H1 (cell line): ENCODE results near the gene LRRK1. TPM values are rescaled to one million over a fixed set of nuclear protein-coding genes. Genes with fewer than 3 reads are reported as not detected.

ENCODE experiments used
- ASH2L ChIP-seq: fragments of 200-600, 300-600 bp; sonication (generic); IDR thresholded peaks from one replicate; pipeline ENCODE4 v1.7.1; 2017; ENCODE audit warnings: low read length
- BACH1 ChIP-seq: IDR thresholded peaks from 2 replicates; pipeline ENCODE4 v1.6.1; 2012; ENCODE audit warnings: low read length, improper control_type of control experiment
- EGR1 ChIP-seq: IDR thresholded peaks from 2 replicates; pipeline ENCODE4 v1.6.1; 2011; ENCODE audit warnings: low read depth, low read length, borderline replicate concordance
- GABPA ChIP-seq: IDR thresholded peaks from 2 replicates; pipeline ENCODE4 v1.6.1; 2011; ENCODE audit warnings: mild to moderate bottlenecking, low read length, moderate library complexity, borderline replicate concordance; ENCODE audit not compliant: insufficient read depth
- GTF2F1 ChIP-seq: IDR thresholded peaks from 2 replicates; pipeline ENCODE4 v1.6.1; 2012; ENCODE audit warnings: low read depth, low read length, improper control_type of control experiment, borderline replicate concordance
- polyA plus RNA-seq, 7 experiments: library from polyadenylated mRNA; depleted of rRNA in 3 of 7; stranded (reverse) in 5 of 7; unstranded in 2 of 7; fragments of >200 nt in 5 of 7; fragments of 200-250 nt in 2 of 7; gene quantifications; 1 replicate in 5 of 7; 2 replicates in 1 of 7; 4 replicates in 1 of 7; pipeline versions ENCODE4 v1.2.1 to v1.2.3, GENCODE V29; 2011 to 2013; ENCODE audit warnings: missing spikeins in 2 of 7, mixed read lengths in 2 of 7
- total RNA-seq: library from RNA; stranded (reverse); fragmentation: NEBNext Ultra II Directional; extraction: Animal tissue kit (Norgen Biotek cat#: 25700); gene quantifications from 2 replicates; pipeline ENCODE4 v1.2.1, GENCODE V29; 2021

Gene LRRK1
- total and polyA plus RNA-seq, 2 of the 8 experiments (the other 6 are each of a cell fraction or from before 2014, with no cell fraction given): 1.2 to 3.6 TPM

DNA sequence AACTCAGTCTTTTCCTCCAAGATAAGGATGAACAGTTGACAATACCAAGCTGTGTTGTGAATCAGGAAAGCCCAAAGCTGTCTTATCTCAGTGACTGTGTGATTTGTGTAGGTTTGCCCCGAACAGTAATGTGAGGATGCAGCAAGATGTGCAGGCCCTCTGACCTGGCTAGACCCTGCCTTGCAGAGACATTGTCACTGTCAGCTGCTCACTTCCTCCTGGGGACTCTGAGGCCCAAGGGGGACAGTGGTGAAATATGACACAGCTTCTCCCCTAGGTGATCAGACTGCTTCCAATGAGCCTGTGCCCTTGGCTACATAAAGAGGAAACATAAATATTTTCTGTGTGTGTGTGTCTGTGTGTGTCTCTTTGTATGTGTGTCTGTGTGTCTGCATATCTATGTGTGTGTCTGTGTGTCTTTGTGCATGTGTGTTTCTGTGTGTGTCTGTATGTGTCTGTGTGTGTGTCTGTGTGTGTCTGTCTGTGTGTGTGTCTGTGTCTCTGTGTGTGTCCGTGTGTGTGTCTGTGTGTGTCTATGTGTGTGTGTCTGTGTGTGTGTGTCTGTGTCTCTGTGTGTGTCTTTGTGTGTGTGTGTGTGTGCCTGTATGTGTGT, 21.7 kb downstream of the LRRK1 start (continued):
- TF ChIP-seq GTF2F1: no peak
- no peak for TF ChIP-seq GABPA
- TF ChIP-seq ASH2L: no peak
- TF ChIP-seq BACH1: no peak
- TF ChIP-seq EGR1: no peak
- TF ChIP-seq, all 59 proteins: peak for 0
